Measurements from ENCODE around the gene EDN3. TPM values are rescaled to one million over a fixed set of nuclear protein-coding genes. Genes with fewer than 3 reads are reported as not detected.

The EDN3 gene
- total RNA-seq, 2 donors from 2014 or later: not detected

- ATAC-seq (no peak), DNase-seq (ENCODE audit: low spot score) (no peak)
- Mint-ChIP-seq H3K4me1 (ENCODE audit: low read depth in 2 of 2) (peaks cover 0 to 10% of the 10 kb centered on the region in 2 donors), H3K27ac (no peak overlapping the region), H3K9me3 (no peaks in the 10 kb centered on the region), H3K4me3 (no peak overlapping the region), H3K27me3 (peaks cover 14 to 31% of the 10 kb centered on the region in 2 donors), H3K36me3 (no peaks in the 10 kb centered on the region)
These were observed 8.5 kb upstream of the EDN3 start for GRCh38 chr20:59291740-59292383.

- Mint-ChIP-seq H3K27me3 (peaks cover 26 to 44% of the 10 kb centered on the region in 2 donors), H3K4me3 (no peak overlapping the region), H3K27ac (no peak overlapping the region), H3K36me3 (no peaks in the 10 kb centered on the region), H3K9me3 (no peaks in the 10 kb centered on the region), H3K4me1 (ENCODE audit: low read depth in 2 of 2) (peaks cover 0 to 10% of the 10 kb centered on the region in 2 donors)
- ATAC-seq (no peak), DNase-seq (ENCODE audit: low spot score) (no peak)
These were observed 4.9 kb upstream of the EDN3 start for GRCh38 chr20:59295531-59295930.

- no peak for ATAC-seq
- Mint-ChIP-seq H3K4me1 (ENCODE audit: low read depth in 2 of 2) (peaks cover 0 to 7% of the 10 kb centered on the region in 2 donors), H3K27me3 (peaks cover 28 to 45% of the 10 kb centered on the region in 2 donors), H3K36me3 (no peaks in the 10 kb centered on the region), H3K9me3 (no peaks in the 10 kb centered on the region), H3K4me3 (no peak overlapping the region), H3K27ac (no peak overlapping the region)
- DNase-seq (ENCODE audit: low spot score): no peak
These were observed 2.7 kb upstream of the EDN3 start for GRCh38 chr20:59297686-59298085.

GRCh38 chr20:59299945-59300332, 472 bp upstream of the EDN3 start:
- Mint-ChIP-seq H3K9me3 (no peaks in the 10 kb centered on the region), H3K4me3 (no peak overlapping the region), H3K36me3 (no peaks in the 10 kb centered on the region), H3K27ac (no peak overlapping the region), H3K4me1 (ENCODE audit: low read depth in 2 of 2) (peaks cover 0 to 3% of the 10 kb centered on the region in 2 donors), H3K27me3 (peaks cover 41 to 52% of the 10 kb centered on the region in 2 donors)
- DNase-seq (ENCODE audit: low spot score) (no peak), ATAC-seq (no peak)

- Mint-ChIP-seq H3K4me1 (ENCODE audit: low read depth in 2 of 2) (no peaks in the 10 kb centered on the region), H3K27me3 (peaks cover 36 to 43% of the 10 kb centered on the region in 2 donors), H3K4me3 (no peak overlapping the region)
These were observed 1.1 kb downstream of the EDN3 start for GRCh38 chr20:59301343-59302007.

GRCh38 chr20:59305908-59306655, 5.7 kb downstream of the EDN3 start:
- ATAC-seq (no peak), DNase-seq (ENCODE audit: low spot score) (no peak)
- Mint-ChIP-seq H3K27ac (no peak overlapping the region), H3K27me3 (peaks cover 27 to 36% of the 10 kb centered on the region in 2 donors), H3K4me1 (ENCODE audit: low read depth in 2 of 2) (no peaks in the 10 kb centered on the region), H3K36me3 (no peaks in the 10 kb centered on the region), H3K4me3 (no peak overlapping the region), H3K9me3 (no peaks in the 10 kb centered on the region)

More at GRCh38 chr20:59301343-59302007, 1.1 kb downstream of the EDN3 start:
- Mint-ChIP-seq H3K27ac (no peak overlapping the region), H3K36me3 (no peaks in the 10 kb centered on the region), H3K9me3 (no peaks in the 10 kb centered on the region)
- DNase-seq (ENCODE audit: low spot score) (no peak), ATAC-seq (no peak)

- Mint-ChIP-seq H3K4me3 (no peak overlapping the region), H3K9me3 (no peaks in the 10 kb centered on the region), H3K4me1 (ENCODE audit: low read depth in 2 of 2) (no peaks in the 10 kb centered on the region), H3K27ac (no peak overlapping the region), H3K27me3 (peaks cover 25 to 35% of the 10 kb centered on the region in 2 donors), H3K36me3 (no peaks in the 10 kb centered on the region)
- DNase-seq (ENCODE audit: low spot score) (no peak), ATAC-seq (no peak)
These were observed 6.9 kb downstream of the EDN3 start for GRCh38 chr20:59307270-59307669.

GRCh38 chr20:59308493-59309201, 8.2 kb downstream of the EDN3 start:
- Mint-ChIP-seq H3K27ac (no peak overlapping the region), H3K4me3 (no peak overlapping the region), H3K27me3 (peaks cover 11 to 23% of the 10 kb centered on the region in 2 donors), H3K9me3 (no peaks in the 10 kb centered on the region), H3K36me3 (no peaks in the 10 kb centered on the region), H3K4me1 (ENCODE audit: low read depth in 2 of 2) (no peaks in the 10 kb centered on the region)
- ATAC-seq (no peak), DNase-seq (ENCODE audit: low spot score) (no peak)

GRCh38 chr20:59309218-59309617, 8.8 kb downstream of the EDN3 start:
- no peak for DNase-seq (ENCODE audit: low spot score)
- no peak overlapping the region for H3K4me3 Mint-ChIP-seq
- no peaks in the 10 kb centered on the region for H3K36me3 Mint-ChIP-seq
- ATAC-seq: no peak
- peaks cover 7 to 23% of the 10 kb centered on the region in 2 donors for H3K27me3 Mint-ChIP-seq
- no peaks in the 10 kb centered on the region for H3K9me3 Mint-ChIP-seq
- no peak overlapping the region for H3K27ac Mint-ChIP-seq
- no peaks in the 10 kb centered on the region for H3K4me1 Mint-ChIP-seq (ENCODE audit: low read depth in 2 of 2)

- H3K4me1 Mint-ChIP-seq (ENCODE audit: low read depth in 2 of 2): no peaks in the 10 kb centered on the region
- DNase-seq (ENCODE audit: low spot score) (no peak), ATAC-seq (no peak)
- peaks cover 0 to 7% of the 10 kb centered on the region in 2 donors for H3K27me3 Mint-ChIP-seq
- no peaks in the 10 kb centered on the region for H3K9me3 Mint-ChIP-seq
- H3K36me3 Mint-ChIP-seq: no peaks in the 10 kb centered on the region
- no peak overlapping the region for H3K4me3 Mint-ChIP-seq
- H3K27ac Mint-ChIP-seq: no peak overlapping the region
These were observed 14.6 kb downstream of the EDN3 start for GRCh38 chr20:59314997-59315396.

- Mint-ChIP-seq H3K36me3 (no peaks in the 10 kb centered on the region), H3K9me3 (no peaks in the 10 kb centered on the region), H3K27me3 (peaks cover 0 to 5% of the 10 kb centered on the region in 2 donors), H3K4me3 (no peak overlapping the region), H3K4me1 (ENCODE audit: low read depth in 2 of 2) (no peaks in the 10 kb centered on the region), H3K27ac (no peak overlapping the region)
- DNase-seq (ENCODE audit: low spot score) (no peak), ATAC-seq (no peak)
These were observed 16.7 kb downstream of the EDN3 start for GRCh38 chr20:59316911-59317731.

- ATAC-seq (no peak), DNase-seq (ENCODE audit: low spot score) (no peak)
- H3K4me3 Mint-ChIP-seq: no peak overlapping the region
- peaks cover 0 to 8% of the 10 kb centered on the region in 2 donors for H3K27me3 Mint-ChIP-seq
- H3K27ac Mint-ChIP-seq: no peak overlapping the region
- H3K4me1 Mint-ChIP-seq (ENCODE audit: low read depth in 2 of 2): no peaks in the 10 kb centered on the region
- no peaks in the 10 kb centered on the region for H3K9me3 Mint-ChIP-seq
- H3K36me3 Mint-ChIP-seq: no peaks in the 10 kb centered on the region
These were observed 17.9 kb downstream of the EDN3 start for GRCh38 chr20:59318201-59318790.

GRCh38 chr20:59318803-59319202, 18.4 kb downstream of the EDN3 start:
- H3K4me3 Mint-ChIP-seq: no peak overlapping the region
- H3K4me1 Mint-ChIP-seq (ENCODE audit: low read depth in 2 of 2): no peaks in the 10 kb centered on the region
- no peak for ATAC-seq
- DNase-seq (ENCODE audit: low spot score): no peak
- peaks cover 0 to 9% of the 10 kb centered on the region in 2 donors for H3K27me3 Mint-ChIP-seq
- no peak overlapping the region for H3K27ac Mint-ChIP-seq
- H3K36me3 Mint-ChIP-seq: no peaks in the 10 kb centered on the region
- H3K9me3 Mint-ChIP-seq: no peaks in the 10 kb centered on the region
